ENCODE results near the gene SNX9.

- TF ChIP-seq CTCF (IDR thresholded peaks at IDR 0.05) (no peak), POLR2A (IDR thresholded peaks at IDR 0.05) (no peak)
Measured at GRCh38 chr6:157892363-157892877, 69.4 kb downstream of the SNX9 start.
